ENCODE results near the gene PEX26.
A peak's percentile ranks its signal among the peaks of the same experiment; 100 is the strongest.
"Not testable (repeated sequence)": the region's sequence is repeated elsewhere in the genome, so short reads cannot be mapped to it uniquely, and the experiment has no call there.

Gene PEX26

GRCh38 chr22:18067121-18067520 lies 10.7 kb upstream of the PEX26 start:
- no peak overlapping the region for H3K4me3 ChIP-seq (ENCODE audit: low read length)
- no peak for TF ChIP-seq CTCF (IDR thresholded peaks at IDR 0.05; ENCODE audit: insufficient read depth, low read depth, low read length, missing control alignments)
- no peak for DNase-seq (ENCODE audit: low read depth)

DNA sequence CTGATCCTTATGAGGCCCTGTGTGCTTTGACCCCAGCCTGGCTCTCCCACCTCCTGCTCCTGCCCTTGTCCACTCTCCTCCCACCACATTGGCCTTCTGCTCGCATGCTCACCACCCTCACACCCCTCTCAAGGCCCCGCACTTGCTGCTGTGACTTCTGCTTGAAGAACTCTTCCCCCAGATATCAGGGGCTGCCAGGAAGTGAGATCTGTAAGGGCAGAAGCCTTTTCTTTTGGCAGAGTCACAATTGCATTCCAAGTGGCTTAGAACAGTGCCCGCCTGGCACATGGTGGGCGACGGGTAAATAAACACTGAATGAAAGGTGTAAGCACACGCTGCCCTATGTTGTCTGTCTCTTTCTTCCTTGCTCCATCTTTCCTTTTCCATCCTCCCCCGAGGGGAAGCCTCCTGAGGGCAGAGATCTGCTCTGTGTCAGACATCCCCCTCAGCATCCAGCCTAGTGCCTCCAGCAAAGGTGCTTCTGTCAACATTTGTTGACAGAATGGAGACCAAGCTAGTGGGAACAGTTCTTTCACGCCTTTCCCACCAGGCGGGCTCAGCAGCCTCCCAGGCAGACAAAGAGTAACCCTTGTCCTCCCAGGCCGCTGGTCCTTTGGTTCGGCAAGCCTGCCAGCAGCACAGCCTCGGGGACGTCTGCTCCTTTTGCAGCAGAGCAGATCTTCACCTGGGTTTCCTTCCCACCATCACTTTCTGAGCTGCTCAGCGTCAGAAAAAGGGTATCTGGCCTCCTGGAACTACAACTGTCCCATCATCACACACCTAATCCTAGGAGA lies 10.0 kb upstream of the PEX26 start:
- H3K4me3 ChIP-seq (ENCODE audit: low read length), result no peak overlapping the region
- no peak for TF ChIP-seq CTCF (IDR thresholded peaks at IDR 0.05; ENCODE audit: insufficient read depth, low read depth, low read length, missing control alignments)
- DNase-seq (ENCODE audit: low read depth), result no peak

GRCh38 chr22:18068381-18068988 lies 9.3 kb upstream of the PEX26 start:
- peak; percentile 38 for DNase-seq (ENCODE audit: low read depth)
- H3K4me3 ChIP-seq (ENCODE audit: low read length), result no peak overlapping the region
- no peak for TF ChIP-seq CTCF (IDR thresholded peaks at IDR 0.05; ENCODE audit: insufficient read depth, low read depth, low read length, missing control alignments)

DNA sequence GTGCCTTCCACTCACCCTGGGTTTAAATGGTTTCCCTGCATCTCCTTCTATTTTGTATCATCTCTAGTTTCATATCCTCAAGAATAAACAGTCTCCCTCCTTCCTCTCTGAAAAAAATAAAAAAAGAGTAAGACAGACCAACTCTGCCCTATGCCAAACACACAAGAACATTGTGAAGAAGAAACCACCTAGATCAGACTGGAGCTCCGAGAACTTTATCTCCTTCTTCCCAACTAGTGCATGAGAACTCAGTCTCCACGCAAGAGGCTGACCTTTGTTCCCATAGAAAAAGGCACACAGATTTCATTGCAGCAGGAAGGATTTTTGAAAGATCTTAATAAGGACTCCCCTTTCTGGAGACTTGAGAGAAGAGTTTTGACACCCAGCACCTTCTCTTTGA lies 8.7 kb upstream of the PEX26 start:
- TF ChIP-seq CTCF (IDR thresholded peaks at IDR 0.05; ENCODE audit: insufficient read depth, low read depth, low read length, missing control alignments), result no peak
- DNase-seq (ENCODE audit: low read depth), result no peak
- H3K4me3 ChIP-seq (ENCODE audit: low read length), result no peak overlapping the region

DNA sequence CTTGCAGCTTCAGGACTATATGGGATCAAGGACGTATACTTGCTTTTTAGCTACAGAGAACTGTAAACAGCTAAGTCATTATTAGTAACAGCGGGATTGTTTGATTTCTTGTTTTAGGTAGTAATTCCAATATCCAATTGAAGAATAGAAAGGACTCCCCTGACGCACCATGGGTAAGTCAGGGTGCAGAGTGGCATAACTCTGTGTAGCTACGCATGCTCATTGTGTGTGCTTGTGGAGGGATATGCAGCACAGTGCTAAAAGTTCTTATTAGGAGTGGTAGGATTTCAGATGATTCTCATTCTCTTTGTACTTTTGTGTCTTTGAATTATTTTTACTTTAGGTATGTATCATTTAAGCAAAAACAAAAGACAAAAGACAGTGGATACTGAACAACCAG lies 7.7 kb upstream of the PEX26 start:
- no peak overlapping the region for H3K4me3 ChIP-seq (ENCODE audit: low read length)
- no peak for DNase-seq (ENCODE audit: low read depth)
- TF ChIP-seq CTCF (IDR thresholded peaks at IDR 0.05; ENCODE audit: insufficient read depth, low read depth, low read length, missing control alignments), result no peak

DNA sequence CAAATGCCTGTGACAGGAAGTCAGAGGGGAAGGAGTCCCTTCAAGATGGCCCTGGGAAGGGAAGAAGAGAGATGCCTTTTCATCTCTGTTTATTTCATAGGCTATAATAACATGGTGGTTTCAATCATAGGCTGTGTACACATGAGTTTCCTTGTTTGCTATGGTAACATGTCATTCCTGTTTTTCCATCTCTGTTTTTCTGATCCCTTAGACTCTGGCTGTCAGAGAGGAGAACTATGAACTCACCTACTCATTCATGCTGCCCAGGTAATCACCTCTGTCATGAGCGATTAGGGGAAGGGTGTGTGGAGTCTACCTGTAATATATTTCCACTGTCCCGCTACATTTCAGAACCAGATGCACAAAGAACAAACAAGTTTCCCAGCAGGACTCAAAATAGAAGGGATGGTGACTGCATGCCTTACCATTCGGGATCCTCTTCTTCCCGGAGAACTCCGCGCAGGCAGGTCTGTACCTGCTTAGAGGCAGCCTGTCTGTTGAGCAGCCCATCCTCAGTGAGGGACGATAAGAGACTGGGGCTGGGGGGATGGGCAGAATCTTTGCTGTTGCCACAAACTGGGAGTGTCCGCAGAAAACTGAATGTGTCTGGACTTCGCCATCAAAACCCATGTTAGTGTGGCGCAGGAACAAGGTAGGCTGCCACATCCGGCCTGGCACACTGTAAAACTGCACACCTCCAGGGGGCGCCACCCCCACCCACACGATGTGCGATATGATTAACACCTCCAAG lies 7.1 kb upstream of the PEX26 start:
- H3K4me3 ChIP-seq (ENCODE audit: low read length), result no peak overlapping the region
- DNase-seq (ENCODE audit: low read depth), result peak; percentile 93
- peak; percentile 50 for TF ChIP-seq CTCF (IDR thresholded peaks at IDR 0.05; ENCODE audit: insufficient read depth, low read depth, low read length, missing control alignments)

GRCh38 chr22:18071307-18071967 lies 6.4 kb upstream of the PEX26 start:
- H3K4me3 ChIP-seq (ENCODE audit: low read length); DNase-seq (ENCODE audit: low read depth): not testable (repeated sequence)

All from epithelial cell of esophagus (primary cell).